Motor neuron (in vitro differentiated cells): Measurements from ENCODE around the gene OBSCN. TPM values are rescaled to one million over a fixed set of nuclear protein-coding genes. Genes with fewer than 3 reads are reported as not detected.

Experiments
- ATAC-seq, 8 experiments: fragments of 200-7000 bp; cut with Tn5 transposase; replicated peaks in 6 of 8; 2 replicates each; pipeline ENCODE4 v1.8.0; 2021; ENCODE audit warnings: mild to moderate bottlenecking in 8 of 8, moderate library complexity in 8 of 8
- H3K27ac ChIP-seq, 2 donors: fragments of 250-450 bp; sonication (Bioruptor Pico); 2 replicates each; pipeline ENCODE4 v1.9.0; 2021; ENCODE audit warnings: antibody characterized with exemption in 2 of 2, mild to moderate bottlenecking in 2 of 2, moderate library complexity in 1 of 2
- H3K4me1 ChIP-seq, 2 donors: fragments of 250-450 bp; sonication (Bioruptor Pico); replicated peaks in 1 of 2; 2 replicates each; pipeline ENCODE4 v1.6.1; 2021; ENCODE audit warnings: antibody characterized with exemption in 2 of 2, mild to moderate bottlenecking in 2 of 2, moderate library complexity in 1 of 2
- H3K4me3 ChIP-seq, 5 donors: fragments of 250-450 bp; sonication (Bioruptor Pico); 2 replicates each; pipeline ENCODE4 v1.9.0; 2021; ENCODE audit warnings: antibody characterized with exemption in 5 of 5, mild to moderate bottlenecking in 5 of 5, moderate library complexity in 4 of 5
- WGBS, 10 experiments: fragments of 450-650 bp; shearing (Covaris generic); methylation state at CpG; one replicate each; pipeline ENCODE4 v1.0.0; 2022; 5-methylcytosine and 5-hydroxymethylcytosine counted together
- in situ Hi-C, 9 experiments: fragments of 400-800 bp; cut with MboI; loops; one replicate each; pipeline ENCODE4 v1.15.0; 2021; ENCODE audit warnings: low sequenced_read_pairs in 9 of 9, low pct_unique_long_range_greater_than_20kb in 2 of 9; ENCODE audit not compliant: unreplicated experiment in 9 of 9
- total RNA-seq, 8 experiments: library from RNA; unstranded; fragments of 300-600 nt; gene quantifications; 2 replicates each; pipeline versions ENCODE4 v1.2.3 to v1.2.4, GENCODE V29; 2022

The OBSCN gene
- total RNA-seq, 8 experiments from 2014 or later = 2.7 to 38.5 (median 16.2) TPM

DNA sequence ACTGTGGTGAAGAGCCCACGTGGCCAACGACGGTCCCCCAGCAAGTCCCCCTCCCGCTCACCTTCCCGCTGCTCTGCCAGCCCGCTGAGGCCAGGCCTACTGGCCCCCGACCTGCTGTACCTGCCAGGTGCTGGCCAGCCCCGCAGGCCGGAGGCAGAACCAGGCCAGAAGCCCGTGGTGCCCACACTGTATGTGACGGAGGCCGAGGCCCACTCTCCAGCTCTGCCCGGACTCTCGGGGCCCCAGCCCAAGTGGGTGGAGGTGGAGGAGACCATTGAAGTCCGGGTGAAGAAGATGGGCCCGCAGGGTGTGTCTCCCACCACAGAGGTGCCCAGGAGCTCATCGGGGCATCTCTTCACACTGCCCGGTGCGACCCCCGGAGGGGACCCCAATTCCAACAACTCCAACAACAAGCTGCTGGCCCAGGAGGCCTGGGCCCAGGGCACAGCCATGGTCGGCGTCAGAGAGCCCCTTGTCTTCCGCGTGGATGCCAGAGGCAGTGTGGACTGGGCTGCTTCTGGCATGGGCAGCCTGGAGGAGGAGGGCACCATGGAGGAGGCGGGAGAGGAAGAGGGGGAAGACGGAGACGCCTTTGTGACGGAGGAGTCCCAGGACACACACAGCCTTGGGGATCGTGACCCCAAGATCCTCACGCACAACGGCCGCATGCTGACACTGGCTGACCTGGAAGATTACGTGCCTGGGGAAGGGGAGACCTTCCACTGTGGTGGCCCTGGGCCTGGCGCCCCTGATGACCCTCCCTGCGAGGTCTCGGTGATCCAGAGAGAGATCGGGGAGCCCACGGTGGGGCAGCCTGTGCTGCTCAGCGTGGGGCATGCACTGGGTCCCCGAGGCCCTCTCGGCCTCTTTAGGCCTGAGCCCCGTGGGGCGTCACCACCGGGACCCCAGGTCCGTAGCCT lies 152.0 kb downstream of the OBSCN start:
- H3K4me1 ChIP-seq = no peaks in the 10 kb centered on the region
- in situ Hi-C loops = no loop called here
- ATAC-seq = peak in 2 of 8 experiments; percentile 3 to 5
- no peak overlapping the region for H3K27ac ChIP-seq
- H3K4me3 ChIP-seq = no peak overlapping the region
- WGBS, 10 experiments = 30 to 94% (median 80%) methylated on average over 1 to 21 of the region's 45 CpGs; no CpG with 5 or more reads in 3 of the 10 experiments

DNA sequence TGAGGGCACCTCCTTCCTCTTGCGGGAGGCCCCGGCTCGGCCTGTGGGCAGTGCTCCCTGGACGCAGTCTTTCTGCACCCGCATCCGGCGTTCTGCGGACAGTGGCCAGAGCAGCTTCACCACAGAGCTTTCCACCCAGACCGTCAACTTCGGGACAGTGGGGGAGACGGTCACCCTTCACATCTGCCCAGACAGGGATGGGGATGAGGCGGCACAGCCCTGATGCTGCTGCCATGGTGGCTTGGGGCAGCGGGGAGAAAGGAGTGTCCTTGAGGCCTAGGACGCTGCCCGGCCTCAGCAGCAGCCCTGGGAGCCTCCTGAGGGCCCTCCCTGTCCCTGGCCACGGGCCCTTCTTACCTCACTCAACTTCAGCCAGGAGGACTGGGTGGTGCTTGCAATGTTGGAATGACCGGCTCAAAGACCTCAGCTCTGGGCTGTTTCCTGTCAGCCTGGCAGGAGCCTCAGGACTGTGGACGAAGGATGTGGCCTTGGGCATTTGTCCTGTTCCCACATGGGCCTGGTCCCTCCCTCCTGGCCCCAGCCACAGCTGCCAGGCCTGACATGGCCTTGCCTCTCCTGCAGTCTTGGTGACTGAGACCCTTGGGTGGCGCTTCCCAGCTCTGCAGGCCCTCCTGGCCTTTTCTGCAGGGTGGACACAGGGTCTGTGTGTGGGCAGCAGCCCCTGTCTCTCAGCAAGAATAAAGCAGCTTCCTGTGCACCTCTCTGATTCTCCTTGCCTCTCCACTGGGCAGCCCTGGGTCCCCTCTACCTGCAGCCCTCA lies 152.9 kb downstream of the OBSCN start:
- peak in 2 of 8 experiments; percentile 19 to 29 for ATAC-seq
- no peaks in the 10 kb centered on the region for H3K4me1 ChIP-seq
- H3K4me3 ChIP-seq = no peak overlapping the region
- 10 to 95% (median 71%) methylated on average over 2 to 7 of the region's 19 CpGs; no CpG with 5 or more reads in 6 of the 10 experiments for WGBS, 10 experiments
- in situ Hi-C loops = no loop called here
- H3K27ac ChIP-seq = no peak overlapping the region

DNA sequence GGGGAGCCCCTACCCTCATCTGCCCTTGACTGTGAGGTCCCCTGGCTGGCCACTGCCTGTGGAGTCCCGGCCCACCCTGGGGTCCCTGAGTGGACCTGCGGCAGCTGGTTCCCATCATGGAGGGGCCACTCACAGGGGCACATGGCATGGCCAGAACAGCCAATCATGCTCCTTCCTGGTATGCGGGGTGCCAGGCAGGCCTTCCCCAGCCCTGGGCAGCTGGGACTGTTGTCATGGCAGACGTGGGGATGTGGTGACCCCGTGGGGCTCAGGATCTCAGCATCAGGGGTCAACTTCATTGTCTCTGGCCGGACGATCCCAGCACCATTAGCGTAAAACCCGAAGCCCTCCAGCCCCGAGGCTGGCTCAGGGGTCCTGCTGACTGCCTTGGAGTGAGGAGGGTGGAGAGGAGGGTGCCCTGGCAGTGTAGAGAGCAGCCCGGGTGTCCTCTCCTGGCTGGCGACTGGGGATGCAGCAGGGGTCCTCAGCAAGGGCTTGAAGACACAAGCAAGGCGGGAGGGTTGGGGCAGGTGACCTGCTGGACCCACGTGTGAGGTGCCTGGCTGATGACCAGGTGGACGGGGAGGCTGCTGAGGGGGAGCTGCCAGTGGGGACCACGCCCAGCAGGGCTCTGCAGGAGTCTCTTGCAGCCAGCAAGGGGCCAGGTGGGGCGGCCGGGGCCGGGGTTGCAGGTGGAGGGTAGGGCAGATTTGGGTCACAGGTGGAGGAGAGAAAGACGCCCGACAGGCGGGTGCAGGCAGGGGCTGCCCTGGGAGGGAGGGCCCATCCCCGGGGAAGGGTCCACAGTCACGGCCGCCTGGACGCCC lies 153.7 kb downstream of the OBSCN start:
- Histone ChIP-seq H3K4me1 (no peaks in the 10 kb centered on the region), H3K4me3 (no peak overlapping the region), H3K27ac (no peak overlapping the region)
- 40 to 85% (median 69%) methylated on average over 2 to 8 of the region's 26 CpGs; no CpG with 5 or more reads in 6 of the 10 experiments for WGBS, 10 experiments
- in situ Hi-C loops = no loop called here
- no peak for ATAC-seq

DNA sequence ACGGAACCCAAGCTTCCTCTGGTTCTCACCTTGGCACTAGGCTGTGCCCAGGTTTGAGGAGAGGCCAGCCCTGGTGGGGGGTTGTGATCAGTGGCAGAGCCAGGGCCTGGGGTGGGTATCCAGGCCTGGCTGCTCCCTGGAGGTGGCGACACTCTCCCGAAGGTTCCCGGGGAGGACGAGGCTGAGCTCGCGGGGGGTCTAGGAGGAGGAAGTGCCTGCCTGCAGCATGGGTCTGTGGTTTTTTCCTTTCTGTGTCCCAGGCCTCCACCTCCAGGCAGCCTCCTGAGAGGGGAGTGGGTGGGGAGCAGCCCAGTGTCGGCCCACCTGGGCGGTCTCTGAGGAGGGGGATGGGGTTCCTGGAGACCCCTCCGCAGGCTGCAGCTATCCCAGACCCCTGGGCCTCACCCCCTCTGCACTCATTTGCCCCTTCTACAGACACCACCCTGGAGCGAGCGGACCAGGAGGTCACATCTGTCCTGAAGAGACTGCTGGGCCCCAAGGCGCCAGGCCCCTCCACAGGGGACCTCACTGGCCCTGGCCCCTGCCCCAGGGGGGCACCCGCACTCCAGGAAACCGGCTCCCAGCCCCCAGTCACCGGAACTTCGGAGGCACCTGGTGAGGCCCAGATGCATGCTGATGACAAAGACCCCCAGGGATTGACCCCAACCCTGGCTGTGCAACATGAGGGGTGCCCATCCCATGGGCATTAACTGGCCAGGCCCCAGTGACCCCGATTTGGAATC lies 154.5 kb downstream of the OBSCN start:
- in situ Hi-C loops = no loop called here
- ATAC-seq = no peak
- Histone ChIP-seq H3K4me1 (no peaks in the 10 kb centered on the region), H3K4me3 (no peak overlapping the region), H3K27ac (no peak overlapping the region)
- 79 to 94% (median 85%) methylated on average over 1 to 7 of the region's 18 CpGs; no CpG with 5 or more reads in 6 of the 10 experiments for WGBS, 10 experiments

DNA sequence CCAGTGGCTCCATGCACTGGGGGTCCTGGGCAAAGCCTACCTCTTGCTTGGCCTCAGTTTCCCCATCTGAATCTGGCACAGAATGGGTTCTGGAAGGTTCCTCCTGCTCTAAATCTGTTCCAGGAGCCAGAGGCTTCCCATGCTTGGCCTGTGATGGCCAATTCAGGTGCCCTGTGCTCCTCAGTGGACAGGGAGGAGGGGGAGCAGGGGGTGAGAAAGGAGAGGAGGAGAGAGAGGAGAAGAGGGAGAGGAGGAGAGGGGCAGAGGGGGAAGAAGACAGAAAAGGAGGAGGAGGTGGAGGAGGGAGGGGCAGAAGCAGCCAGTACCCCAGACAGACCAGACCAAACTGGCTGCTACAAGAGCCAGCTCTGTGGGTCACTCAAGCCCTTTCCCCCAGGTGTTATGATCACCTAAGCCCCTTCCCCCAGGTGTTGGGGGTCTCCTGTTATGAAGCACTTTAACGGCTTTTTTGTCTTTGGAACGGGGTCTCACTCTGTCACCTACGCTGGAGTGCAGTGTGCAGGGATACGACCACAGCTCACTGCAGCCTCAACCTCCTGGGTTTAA lies 155.1 kb downstream of the OBSCN start:
- in situ Hi-C loops = no loop called here

DNA sequence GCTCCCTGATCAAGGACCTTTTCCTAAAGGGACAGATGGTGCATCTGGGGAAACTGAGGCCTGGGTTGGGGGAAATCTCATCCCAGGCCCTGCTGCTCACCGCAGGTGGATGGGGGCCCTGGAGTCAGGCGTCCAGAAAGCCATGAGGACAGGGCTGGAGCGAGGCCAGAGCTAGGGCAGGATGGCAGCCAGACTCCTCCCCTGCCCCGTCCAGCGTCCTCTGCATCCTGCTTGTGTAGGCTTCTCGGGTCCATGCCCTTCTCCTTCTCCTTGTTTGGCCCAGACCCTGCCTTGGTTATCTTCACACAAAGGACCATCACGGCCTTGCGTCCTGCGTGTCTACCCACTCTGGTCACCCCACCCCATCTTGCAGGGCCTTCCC lies 155.8 kb downstream of the OBSCN start:
- Histone ChIP-seq H3K4me3 (no peak overlapping the region), H3K4me1 (peaks cover 0 to 9% of the 10 kb centered on the region in 2 donors), H3K27ac (no peak overlapping the region)
- 14 to 100% (median 75%) methylated on average over 1 to 4 of the region's 9 CpGs; no CpG with 5 or more reads in 7 of the 10 experiments for WGBS, 10 experiments
- in situ Hi-C loops = no loop called here
- ATAC-seq = no peak

More for the DNA sequence above, 155.1 kb downstream of the OBSCN start:
- Histone ChIP-seq H3K4me1 (peaks cover 0 to 6% of the 10 kb centered on the region in 2 donors), H3K4me3 (no peak overlapping the region), H3K27ac (no peak overlapping the region)
- 48 to 92% (median 72%) methylated on average over 2 to 4 of the region's 4 CpGs; no CpG with 5 or more reads in 7 of the 10 experiments for WGBS, 10 experiments
- no peak for ATAC-seq

DNA sequence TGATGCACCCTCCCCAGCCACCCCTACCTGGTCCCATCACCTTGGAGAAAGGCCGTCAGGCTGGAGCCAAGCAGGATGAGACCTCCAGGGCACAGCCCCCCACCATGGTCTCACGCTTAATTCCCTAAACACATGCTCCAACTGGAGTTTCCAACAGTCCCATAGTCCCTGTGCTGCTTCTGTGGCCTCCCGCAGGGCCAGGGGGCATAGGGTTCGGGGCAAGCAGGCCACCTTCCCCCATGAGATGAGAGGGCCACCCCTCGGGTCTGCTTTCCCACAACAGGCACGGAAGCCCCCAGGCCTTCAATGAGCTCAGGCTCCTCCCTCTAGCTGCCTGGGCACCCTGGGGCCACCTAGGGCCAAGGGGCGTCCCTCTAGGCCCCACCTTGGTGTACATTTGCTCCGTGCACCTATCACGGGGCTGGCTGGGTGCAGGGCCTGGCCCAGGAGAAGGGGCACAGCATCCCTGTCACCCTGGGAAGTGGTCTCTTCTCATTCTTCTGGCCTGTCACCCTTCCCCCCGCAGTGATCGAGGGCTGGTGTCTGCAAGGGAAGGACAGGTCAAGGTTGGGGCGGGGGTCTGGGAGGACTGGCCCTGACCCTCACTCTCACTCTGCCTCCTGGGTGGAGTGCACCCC lies 156.3 kb downstream of the OBSCN start:
- WGBS, 10 experiments = 18 to 100% (median 79%) methylated on average over 1 to 6 of the region's 12 CpGs; no CpG with 5 or more reads in 4 of the 10 experiments
- no peak for ATAC-seq
- H3K4me1 ChIP-seq = peaks cover 0 to 9% of the 10 kb centered on the region in 2 donors
- H3K4me3 ChIP-seq = no peak overlapping the region
- in situ Hi-C loops = no loop called here
- H3K27ac ChIP-seq = no peak overlapping the region

DNA sequence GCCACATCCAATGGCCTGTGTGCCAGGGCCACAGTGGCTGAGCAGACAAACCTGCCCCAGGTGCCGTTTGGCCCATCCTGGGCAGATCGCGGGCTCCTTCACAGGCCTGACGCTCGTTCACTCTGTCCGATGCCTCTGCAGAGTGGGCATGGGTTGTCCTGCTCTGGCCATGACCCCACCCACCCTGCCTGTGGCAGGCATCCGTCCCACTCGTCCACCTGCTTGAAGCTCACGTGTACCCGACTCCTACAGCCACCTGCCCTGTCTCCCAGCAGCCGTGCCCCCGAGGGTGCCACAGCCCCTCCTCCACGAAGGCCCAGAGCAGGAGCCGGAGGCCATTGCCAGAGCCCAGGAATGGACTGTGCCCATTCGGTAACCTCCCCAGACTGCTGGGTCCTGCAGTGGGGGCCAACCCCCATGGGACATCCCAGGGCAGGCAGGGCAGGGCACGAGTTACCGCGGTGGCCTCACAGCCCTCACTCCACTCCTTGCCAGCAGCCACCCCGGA lies 156.9 kb downstream of the OBSCN start:
- no peak overlapping the region for H3K27ac ChIP-seq
- ATAC-seq = peak in 2 of 8 experiments; percentile 6 to 8
- 86 to 94% (median 90%) methylated on average over 2 to 11 of the region's 19 CpGs; no CpG with 5 or more reads in 7 of the 10 experiments for WGBS, 10 experiments
- in situ Hi-C loops = no loop called here
- peaks cover 0 to 9% of the 10 kb centered on the region in 2 donors for H3K4me1 ChIP-seq
- no peak overlapping the region for H3K4me3 ChIP-seq

DNA sequence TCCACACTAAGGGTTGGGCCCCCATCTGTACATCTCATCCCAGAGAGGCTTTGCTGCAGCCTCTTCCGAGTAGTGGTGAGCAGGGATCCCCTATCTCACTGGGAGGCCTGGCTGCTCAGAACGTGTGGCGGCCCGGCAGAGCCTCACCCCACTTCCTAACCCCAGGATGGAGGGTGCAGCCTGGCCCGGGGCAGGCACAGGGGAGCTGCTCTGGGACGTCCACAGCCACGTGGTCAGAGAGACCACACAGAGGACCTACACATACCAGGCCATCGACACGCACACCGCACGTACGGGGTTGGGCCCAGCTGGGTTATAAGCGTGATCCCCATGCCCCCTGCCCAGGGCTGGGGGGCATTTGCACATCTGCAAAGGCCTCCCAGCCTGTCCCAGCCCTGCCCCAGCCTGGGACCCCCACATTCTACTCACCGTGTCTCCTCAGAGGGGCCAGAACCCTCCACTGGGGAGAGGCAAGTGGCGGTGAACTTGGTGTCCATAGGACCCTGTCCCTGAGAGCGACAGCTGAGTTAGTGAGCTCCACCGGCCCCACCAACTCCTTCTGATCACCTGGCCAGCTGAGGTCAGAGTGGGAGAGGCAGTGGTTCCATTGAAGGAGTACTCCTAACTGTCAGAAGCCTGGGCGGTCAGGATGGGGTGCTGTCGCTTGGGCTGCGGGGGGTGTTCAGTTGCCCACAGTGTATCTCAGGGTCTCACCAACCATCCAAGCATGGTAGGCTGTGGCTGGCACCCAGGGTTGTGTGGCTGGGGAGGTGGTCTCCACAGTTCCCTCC lies 157.6 kb downstream of the OBSCN start:
- Histone ChIP-seq H3K27ac (no peak overlapping the region), H3K4me3 (no peak overlapping the region), H3K4me1 (peaks cover 0 to 9% of the 10 kb centered on the region in 2 donors)
- in situ Hi-C loops = no loop called here
- WGBS, 10 experiments = 50 to 100% (median 75%) methylated on average over 1 to 19 of the region's 20 CpGs; no CpG with 5 or more reads in 5 of the 10 experiments
- no peak for ATAC-seq

DNA sequence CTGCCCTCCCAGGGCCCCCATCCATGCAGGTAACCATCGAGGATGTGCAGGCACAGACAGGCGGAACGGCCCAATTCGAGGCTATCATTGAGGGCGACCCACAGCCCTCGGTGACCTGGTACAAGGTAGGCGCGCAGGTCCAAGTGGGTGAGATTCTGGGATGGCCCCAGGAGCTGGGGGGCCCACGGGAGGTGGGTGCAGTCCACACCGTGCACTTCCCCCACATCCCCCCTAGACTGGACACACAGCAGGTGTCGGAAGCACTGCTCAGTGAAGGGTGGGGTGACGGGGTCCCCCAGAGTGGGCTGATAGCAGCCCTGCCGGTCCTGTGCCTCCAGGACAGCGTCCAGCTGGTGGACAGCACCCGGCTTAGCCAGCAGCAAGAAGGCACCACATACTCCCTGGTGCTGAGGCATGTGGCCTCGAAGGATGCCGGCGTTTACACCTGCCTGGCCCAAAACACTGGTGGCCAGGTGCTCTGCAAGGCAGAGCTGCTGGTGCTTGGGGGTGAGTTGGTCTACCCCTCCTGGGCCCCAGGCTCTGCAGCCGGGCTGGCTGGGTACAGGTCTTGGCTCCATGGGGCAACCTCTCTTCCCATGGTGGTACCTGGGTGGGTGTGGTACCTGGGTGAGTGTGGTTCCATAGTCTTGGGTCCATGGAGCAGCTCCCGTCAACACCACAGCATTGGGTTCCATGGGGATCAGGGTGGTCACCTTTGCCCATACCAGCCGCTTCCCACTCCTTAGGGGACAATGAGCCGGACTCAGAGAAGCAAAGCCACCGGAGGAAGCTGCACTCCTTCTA lies 158.4 kb downstream of the OBSCN start:
- no peak for ATAC-seq
- in situ Hi-C loops = no loop called here
- Histone ChIP-seq H3K4me3 (no peak overlapping the region), H3K4me1 (peaks cover 0 to 9% of the 10 kb centered on the region in 2 donors), H3K27ac (no peak overlapping the region)
- 44 to 89% (median 88%) methylated on average over 6 to 10 of the region's 23 CpGs; no CpG with 5 or more reads in 7 of the 10 experiments for WGBS, 10 experiments
